Mammary epithelial cell (primary cell): ENCODE results near the gene OBI1.

Experiments
- EZH2 ChIP-seq: IDR thresholded peaks from 2 replicates; pipeline ENCODE4 v1.6.1; 2012; ENCODE audit warnings: low read length, inconsistent platforms, borderline replicate concordance
- TF ChIP-seq, protein P1 (sequence below), 2 donors: IDR thresholded peaks in 1 of 2; conservative IDR thresholded peaks in 1 of 2; 2 replicates each; pipeline ENCODE4 v1.5.1; 2011 to 2012; ENCODE audit warnings: inconsistent platforms in 2 of 2, low read length in 2 of 2, mild to moderate bottlenecking in 2 of 2, control low read depth in 1 of 2, low read depth in 1 of 2; ENCODE audit not compliant: insufficient read depth in 1 of 2; ENCODE audit errors: extremely low read depth in 1 of 2

- TF ChIP-seq, protein P1, sequence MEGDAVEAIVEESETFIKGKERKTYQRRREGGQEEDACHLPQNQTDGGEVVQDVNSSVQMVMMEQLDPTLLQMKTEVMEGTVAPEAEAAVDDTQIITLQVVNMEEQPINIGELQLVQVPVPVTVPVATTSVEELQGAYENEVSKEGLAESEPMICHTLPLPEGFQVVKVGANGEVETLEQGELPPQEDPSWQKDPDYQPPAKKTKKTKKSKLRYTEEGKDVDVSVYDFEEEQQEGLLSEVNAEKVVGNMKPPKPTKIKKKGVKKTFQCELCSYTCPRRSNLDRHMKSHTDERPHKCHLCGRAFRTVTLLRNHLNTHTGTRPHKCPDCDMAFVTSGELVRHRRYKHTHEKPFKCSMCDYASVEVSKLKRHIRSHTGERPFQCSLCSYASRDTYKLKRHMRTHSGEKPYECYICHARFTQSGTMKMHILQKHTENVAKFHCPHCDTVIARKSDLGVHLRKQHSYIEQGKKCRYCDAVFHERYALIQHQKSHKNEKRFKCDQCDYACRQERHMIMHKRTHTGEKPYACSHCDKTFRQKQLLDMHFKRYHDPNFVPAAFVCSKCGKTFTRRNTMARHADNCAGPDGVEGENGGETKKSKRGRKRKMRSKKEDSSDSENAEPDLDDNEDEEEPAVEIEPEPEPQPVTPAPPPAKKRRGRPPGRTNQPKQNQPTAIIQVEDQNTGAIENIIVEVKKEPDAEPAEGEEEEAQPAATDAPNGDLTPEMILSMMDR (conservative IDR thresholded peaks at IDR 0.05 in 1 of 2, IDR thresholded peaks at IDR 0.05 in 1 of 2; ENCODE audit: extremely low read depth in 1 of 2, insufficient read depth in 1 of 2, low read depth in 1 of 2, low read length in 2 of 2): no peak
- no peak for TF ChIP-seq EZH2
Observed at GRCh38 chr13:78659732-78660494, 958 bp upstream of the OBI1 start.
